ENCODE measurements around the gene ZCCHC24.

The ZCCHC24 gene

DNA sequence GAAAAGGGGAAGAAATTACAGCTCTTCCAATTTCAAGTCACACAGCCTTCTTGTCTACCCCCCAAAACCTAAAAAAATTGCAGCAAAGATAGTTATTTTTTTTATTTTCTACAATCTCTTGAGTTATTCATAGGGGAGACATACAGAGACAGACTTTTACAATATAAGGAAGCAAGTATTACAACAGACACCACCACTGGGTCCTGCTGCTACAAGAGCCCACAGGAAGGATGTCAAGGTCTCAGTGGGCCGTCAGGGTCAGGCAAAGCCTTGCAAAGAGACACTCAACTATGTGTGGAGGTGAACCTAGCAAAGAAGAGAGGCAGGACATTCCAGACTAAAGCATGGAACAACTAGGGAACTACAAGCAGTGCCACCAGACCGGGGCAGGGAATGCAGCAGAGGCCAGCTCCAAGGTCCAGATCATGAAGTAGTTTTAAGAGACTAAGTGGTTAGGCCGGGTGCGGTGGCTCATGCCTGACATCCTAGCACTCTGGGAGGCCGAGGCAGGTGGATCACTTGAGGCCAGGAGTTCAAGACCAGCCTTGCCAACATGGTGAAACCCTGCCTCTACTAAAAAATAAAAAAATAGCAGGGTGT lies 28.2 kb upstream of the ZCCHC24 start:
- no peak for DNase-seq (ENCODE audit: extremely low read depth in 1 of 2, low read depth in 1 of 2)

GRCh38 chr10:79472951-79473350 lies 27.5 kb upstream of the ZCCHC24 start:
- no peak for DNase-seq (ENCODE audit: extremely low read depth in 1 of 2, low read depth in 1 of 2)

DNA sequence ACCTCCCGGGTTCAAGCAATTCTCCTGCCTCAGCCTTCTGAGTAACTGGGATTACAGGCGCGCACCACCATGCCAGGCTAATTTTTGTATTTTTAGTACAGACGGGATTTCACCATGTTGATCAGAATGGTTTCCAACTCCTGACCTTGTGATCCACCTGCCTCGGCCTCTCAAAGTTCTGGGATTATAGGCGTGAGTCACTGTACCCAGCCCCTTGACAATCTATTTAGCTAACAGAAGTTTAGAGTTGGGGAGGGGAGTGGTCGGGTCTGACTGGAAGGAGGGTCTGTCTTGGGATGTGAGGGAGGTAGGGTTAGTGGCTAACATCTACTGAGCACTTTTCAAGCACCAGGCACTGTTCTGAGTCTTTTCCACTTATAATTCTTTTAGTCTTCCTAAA lies 27.0 kb upstream of the ZCCHC24 start:
- no peak for DNase-seq (ENCODE audit: extremely low read depth in 1 of 2, low read depth in 1 of 2)

GRCh38 chr10:79471776-79472175 lies 26.4 kb upstream of the ZCCHC24 start:
- no peak for DNase-seq (ENCODE audit: extremely low read depth in 1 of 2, low read depth in 1 of 2)

- no peak for DNase-seq (ENCODE audit: extremely low read depth in 1 of 2, low read depth in 1 of 2)
These were observed 24.7 kb upstream of the ZCCHC24 start for GRCh38 chr10:79470096-79470495.

GRCh38 chr10:79468841-79469585 lies 23.6 kb upstream of the ZCCHC24 start:
- no peak for DNase-seq (ENCODE audit: extremely low read depth in 1 of 2, low read depth in 1 of 2)

- DNase-seq (ENCODE audit: extremely low read depth in 1 of 2, low read depth in 1 of 2), result no peak
These were observed 22.7 kb upstream of the ZCCHC24 start for GRCh38 chr10:79468015-79468560.

- DNase-seq (ENCODE audit: extremely low read depth in 1 of 2, low read depth in 1 of 2), result no peak
These were observed 19.9 kb upstream of the ZCCHC24 start for GRCh38 chr10:79465341-79465740.

GRCh38 chr10:79463578-79464496 lies 18.4 kb upstream of the ZCCHC24 start:
- DNase-seq (ENCODE audit: extremely low read depth in 1 of 2, low read depth in 1 of 2), result no peak

DNA sequence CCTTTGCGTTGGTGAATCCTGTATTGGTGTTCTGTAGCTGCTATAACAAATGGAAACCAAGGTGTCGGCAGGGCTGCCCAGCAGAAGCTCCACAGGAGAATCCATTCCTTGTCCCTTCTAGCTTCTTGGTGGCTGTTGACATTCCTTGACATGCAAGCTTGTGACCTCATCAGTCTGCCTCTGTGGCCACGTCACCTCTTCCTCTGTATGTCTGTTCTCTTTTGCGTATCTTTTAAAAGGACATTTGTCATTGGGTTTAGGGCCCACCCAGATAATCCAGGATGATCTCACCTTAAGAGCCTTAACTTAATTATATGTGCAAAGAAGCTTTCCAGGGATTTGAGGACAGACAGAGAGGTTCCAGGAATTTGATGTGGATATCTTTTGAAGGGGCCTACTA lies 15.3 kb upstream of the ZCCHC24 start:
- no peak for DNase-seq (ENCODE audit: extremely low read depth in 1 of 2, low read depth in 1 of 2)

GRCh38 chr10:79459243-79459642 lies 13.8 kb upstream of the ZCCHC24 start:
- no peak for DNase-seq (ENCODE audit: extremely low read depth in 1 of 2, low read depth in 1 of 2)

GRCh38 chr10:79458483-79458882 lies 13.1 kb upstream of the ZCCHC24 start:
- no peak for DNase-seq (ENCODE audit: extremely low read depth in 1 of 2, low read depth in 1 of 2)

DNA sequence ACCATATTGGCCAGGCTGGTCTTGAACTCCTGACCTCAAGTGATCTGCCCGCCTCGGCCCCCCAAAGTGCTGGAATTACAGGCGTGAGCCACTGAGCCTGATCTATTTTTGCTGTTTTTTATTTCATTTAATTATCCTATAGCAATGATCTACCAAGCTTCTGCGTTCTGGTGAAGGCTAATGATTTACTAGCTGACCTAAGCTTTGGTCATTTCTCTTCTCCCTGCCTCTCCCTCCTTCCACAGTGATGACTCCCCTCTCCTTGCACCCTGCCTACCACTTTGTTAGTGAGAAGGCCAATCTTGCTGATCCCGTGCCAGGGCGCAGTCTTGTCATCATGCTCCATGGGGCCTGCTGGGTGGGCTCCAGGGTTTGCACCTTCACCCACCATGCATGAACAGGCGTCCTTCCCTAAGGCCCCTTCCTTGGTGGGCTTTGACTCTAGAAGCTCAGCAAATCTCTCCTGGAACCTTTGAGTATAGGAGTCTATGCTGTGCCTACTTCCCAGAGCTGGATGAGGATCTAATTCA lies 11.9 kb upstream of the ZCCHC24 start:
- DNase-seq (ENCODE audit: extremely low read depth in 1 of 2, low read depth in 1 of 2), result no peak

GRCh38 chr10:79454259-79454658 lies 8.8 kb upstream of the ZCCHC24 start:
- DNase-seq (ENCODE audit: extremely low read depth in 1 of 2, low read depth in 1 of 2), result no peak

DNA sequence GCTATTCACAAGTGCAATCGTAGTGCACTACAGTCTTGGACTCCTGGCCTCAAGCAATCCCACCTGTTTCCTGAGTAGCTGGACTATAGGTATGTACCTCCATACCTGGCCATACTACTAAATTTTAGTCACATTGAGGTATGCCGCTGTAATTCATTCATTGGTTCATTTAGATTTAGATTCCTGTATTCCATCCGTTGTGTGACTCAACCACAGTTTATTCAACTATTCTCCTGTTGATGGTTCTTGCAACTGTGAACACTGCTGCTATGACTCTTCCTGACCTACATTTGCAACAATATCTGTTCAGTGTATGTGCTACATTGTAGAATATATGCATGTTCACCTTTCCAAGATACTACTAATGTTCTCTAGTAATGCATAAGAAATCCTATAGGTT lies 8.0 kb upstream of the ZCCHC24 start:
- no peak for DNase-seq (ENCODE audit: extremely low read depth in 1 of 2, low read depth in 1 of 2)

- no peak for DNase-seq (ENCODE audit: extremely low read depth in 1 of 2, low read depth in 1 of 2)
These were observed 6.8 kb upstream of the ZCCHC24 start for GRCh38 chr10:79452174-79452611.

DNA sequence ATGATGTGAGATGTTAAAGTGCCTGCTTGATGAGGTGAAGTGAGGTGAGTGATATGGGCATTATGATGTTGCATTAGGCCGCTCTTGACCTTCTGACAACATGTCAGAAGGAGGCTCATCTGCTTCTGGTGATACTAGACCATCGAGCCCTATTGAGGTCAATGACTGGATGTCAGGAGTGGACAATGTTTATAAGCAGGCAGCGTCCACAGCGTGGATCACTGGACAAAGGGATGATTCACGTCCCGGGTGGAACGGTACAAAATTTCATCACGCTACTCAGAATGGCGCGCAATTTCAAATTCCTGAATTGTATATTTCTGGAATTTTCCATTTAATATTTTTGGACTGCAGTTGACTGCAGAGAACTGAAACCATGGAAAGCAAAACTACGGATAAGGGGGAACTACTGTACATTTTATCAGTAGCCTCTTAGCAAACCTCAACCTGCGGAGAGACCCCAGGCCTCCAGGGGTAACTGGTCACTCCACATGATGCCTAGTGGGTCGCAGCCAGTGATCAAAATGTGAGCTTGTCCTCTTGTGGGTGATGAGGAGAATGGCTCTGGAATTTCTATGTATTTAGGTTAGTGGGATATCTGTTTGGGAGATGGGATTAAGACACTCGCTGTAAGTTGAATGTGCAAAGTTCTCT lies 5.7 kb upstream of the ZCCHC24 start:
- no peak for DNase-seq (ENCODE audit: extremely low read depth in 1 of 2, low read depth in 1 of 2)

GRCh38 chr10:79449181-79450146 lies 4.0 kb upstream of the ZCCHC24 start:
- DNase-seq (ENCODE audit: extremely low read depth in 1 of 2, low read depth in 1 of 2), result no peak

GRCh38 chr10:79448732-79449049 lies 3.3 kb upstream of the ZCCHC24 start:
- DNase-seq (ENCODE audit: extremely low read depth in 1 of 2, low read depth in 1 of 2), result no peak
